Measurements from ENCODE around the gene SERTAD2. TPM values are rescaled to one million over a fixed set of nuclear protein-coding genes. Genes with fewer than 3 reads are reported as not detected.

The SERTAD2 gene
- polyA plus RNA-seq, 6 donors from 2014 or later, result 7.9 to 21.8 (median 13.2) TPM

DNA sequence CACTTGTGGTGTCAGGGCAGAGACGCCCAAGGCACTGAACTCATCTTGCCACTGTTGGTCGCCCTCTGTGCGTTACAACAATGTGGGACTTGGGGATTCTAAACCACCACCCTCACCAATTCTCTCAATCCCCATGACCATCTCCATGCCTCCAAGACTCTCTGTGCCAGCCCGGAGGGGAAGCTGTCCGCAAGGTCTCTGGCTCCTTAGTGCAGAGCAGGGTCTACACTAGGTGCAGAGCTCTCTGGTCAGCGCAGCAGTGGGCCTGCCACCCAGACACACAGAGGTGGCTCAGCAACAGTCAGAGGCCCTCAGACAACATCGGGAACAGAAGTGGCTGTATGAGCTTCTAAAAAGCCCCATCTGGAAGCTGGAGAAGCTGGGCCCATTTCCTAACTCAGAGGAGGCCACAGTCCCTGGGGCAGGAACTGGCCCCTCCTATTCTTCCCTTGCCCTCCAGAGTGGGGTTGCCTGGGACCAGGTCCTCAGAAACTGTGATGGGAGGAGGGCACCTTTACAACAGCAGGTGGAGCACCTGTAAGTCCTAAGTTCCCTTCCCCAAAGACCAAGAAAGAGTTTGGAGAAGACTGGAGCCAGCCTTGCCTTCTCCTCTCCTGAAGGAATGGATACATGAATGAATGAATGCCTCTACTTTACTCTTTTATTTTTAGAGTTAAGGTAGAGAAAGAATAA is 37.7 kb downstream of the SERTAD2 start:
- ATAC-seq (ENCODE audit: low read depth in 2 of 2) (no peak), DNase-seq (no peak)
- H3K27me3 Mint-ChIP-seq, result no peaks in the 10 kb centered on the region
- peak overlapping the region in 2 of 6 donors; percentile 51 to 52 for H3K27ac Mint-ChIP-seq
- no peak overlapping the region for H3K4me3 Mint-ChIP-seq
- no peaks in the 10 kb centered on the region for H3K36me3 Mint-ChIP-seq
- no peaks in the 10 kb centered on the region for H3K9me3 Mint-ChIP-seq
- H3K4me1 Mint-ChIP-seq, result peaks cover 11 to 25% (median 14%) of the 10 kb centered on the region in 3 donors

DNA sequence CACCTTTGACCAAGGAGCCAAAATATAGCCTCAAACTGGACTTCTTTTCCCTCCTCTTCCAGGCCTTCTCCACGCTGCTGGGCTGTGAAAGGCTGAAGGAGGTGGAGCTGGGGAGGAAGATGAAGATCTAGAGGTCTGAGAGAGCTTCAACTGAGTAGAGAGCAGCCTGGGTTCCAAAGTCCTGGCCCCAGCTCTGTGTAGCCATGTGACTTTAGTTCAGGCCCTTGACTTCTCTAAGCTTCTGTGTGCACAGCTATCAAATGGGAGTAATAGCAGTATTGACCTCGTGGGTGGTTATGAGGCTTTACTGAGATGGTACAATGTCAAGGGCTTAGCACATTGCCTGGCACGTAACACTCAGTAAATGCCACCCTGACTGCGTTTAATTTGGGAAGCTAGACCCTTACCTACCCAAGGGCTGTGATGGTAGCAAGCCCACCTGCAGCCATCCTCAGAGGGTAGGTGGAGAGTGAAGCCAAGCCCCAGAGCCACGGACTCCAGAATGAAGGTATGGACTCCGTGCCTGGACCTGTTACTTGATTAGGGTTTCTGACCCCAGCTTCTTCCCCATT is 38.4 kb downstream of the SERTAD2 start:
- Mint-ChIP-seq H3K27me3 (no peaks in the 10 kb centered on the region), H3K27ac (peak overlapping the region in 1 of 6 donors; percentile 64), H3K9me3 (no peaks in the 10 kb centered on the region), H3K4me3 (no peak overlapping the region), H3K36me3 (no peaks in the 10 kb centered on the region), H3K4me1 (peaks cover 11 to 25% (median 14%) of the 10 kb centered on the region in 3 donors)
- DNase-seq (no peak), ATAC-seq (ENCODE audit: low read depth in 2 of 2) (no peak)

DNA sequence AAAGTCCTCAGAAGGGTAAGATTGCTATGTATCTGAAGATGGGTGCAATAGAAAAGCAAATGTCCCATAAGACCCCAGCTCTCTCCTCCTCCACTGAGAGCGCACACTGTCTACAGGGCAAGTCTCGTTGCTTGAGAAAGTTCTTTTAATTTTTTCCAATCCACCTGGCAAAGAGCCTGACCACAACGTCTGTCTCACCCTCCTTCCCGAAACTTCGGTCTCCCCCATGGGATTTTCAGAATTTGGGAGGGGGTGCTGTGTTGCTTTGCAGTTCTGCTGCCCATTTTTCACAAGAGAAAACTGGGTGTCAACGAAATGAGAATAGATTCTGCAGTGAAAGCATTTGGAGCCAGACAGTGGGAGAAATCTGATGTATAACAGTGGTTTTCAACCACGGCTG is 40.4 kb downstream of the SERTAD2 start:
- H3K27ac Mint-ChIP-seq, result no peak overlapping the region
- ATAC-seq (ENCODE audit: low read depth in 2 of 2), result no peak
- peaks cover 11 to 31% (median 19%) of the 10 kb centered on the region in 3 donors for H3K4me1 Mint-ChIP-seq
- DNase-seq, result no peak
- no peaks in the 10 kb centered on the region for H3K27me3 Mint-ChIP-seq
- no peaks in the 10 kb centered on the region for H3K36me3 Mint-ChIP-seq
- no peak overlapping the region for H3K4me3 Mint-ChIP-seq
- no peaks in the 10 kb centered on the region for H3K9me3 Mint-ChIP-seq

DNA sequence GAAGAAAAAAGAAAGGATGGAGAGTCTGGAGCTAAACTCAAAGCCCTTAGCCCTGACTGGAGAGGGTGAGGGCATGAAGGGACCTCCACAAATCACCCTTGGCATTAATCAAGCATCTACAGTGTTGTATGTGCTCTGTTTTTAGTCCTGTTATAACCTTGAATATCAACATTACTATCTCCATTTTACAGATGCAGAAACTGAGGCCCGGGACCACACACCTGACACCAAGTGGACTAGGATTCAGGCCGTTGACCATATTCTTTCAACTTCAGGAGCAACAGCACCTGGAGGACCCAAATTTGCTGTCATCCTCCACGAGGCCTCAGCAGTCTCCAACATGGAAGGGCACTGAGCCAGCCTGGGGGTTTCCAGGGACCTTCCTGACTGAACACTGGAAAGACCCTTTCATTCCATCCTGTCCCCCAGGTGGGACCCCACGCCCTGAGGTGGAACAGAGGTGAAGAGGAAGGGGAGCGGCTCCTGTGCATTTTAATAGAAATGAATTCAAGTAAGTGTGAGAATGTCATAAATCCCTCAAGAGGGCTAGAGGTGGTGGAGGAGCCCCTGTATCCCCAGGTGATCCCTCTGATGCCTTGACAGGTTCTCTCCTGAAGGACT is 41.0 kb downstream of the SERTAD2 start:
- Mint-ChIP-seq H3K27me3 (no peaks in the 10 kb centered on the region), H3K9me3 (no peaks in the 10 kb centered on the region), H3K36me3 (no peaks in the 10 kb centered on the region), H3K27ac (no peak overlapping the region), H3K4me1 (peaks cover 10 to 26% (median 19%) of the 10 kb centered on the region in 3 donors), H3K4me3 (peak overlapping the region in 1 of 8 donors; percentile 24)
- DNase-seq (no peak), ATAC-seq (ENCODE audit: low read depth in 2 of 2) (no peak)

DNA sequence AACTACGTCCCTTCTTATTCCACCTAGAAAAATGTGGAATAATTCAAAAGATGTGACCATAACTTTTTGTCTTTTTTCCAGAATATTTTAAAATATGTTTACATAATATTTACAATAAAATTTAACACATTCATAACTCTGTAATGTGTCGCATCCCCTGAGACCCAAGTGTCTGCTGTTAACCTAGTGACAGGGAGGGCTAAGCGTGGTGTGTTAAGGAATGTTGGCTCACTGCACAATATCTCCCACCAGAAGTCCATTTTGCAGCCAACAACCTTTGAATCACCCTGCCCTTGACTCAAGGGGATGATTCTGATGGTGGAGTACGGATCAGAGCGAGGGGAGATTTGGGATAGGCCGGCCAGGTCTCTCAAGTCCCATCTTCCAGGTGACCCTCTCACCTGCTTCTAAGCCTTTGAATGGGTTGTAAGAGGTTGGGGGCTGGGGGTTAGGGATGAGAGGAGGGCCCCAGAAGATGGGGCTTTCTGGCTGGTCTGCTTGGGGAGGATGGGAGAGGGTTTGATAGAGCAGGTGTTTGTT is 43.3 kb downstream of the SERTAD2 start:
- DNase-seq (no peak), ATAC-seq (ENCODE audit: low read depth in 2 of 2) (no peak)
- H3K36me3 Mint-ChIP-seq, result no peaks in the 10 kb centered on the region
- H3K27me3 Mint-ChIP-seq, result no peaks in the 10 kb centered on the region
- peak overlapping the region; percentile 42 to 90 (median 83) for H3K4me3 Mint-ChIP-seq
- H3K27ac Mint-ChIP-seq, result peak overlapping the region in 1 of 6 donors; percentile 13
- no peaks in the 10 kb centered on the region for H3K9me3 Mint-ChIP-seq
- H3K4me1 Mint-ChIP-seq, result peaks cover 18 to 30% (median 20%) of the 10 kb centered on the region in 3 donors

DNA sequence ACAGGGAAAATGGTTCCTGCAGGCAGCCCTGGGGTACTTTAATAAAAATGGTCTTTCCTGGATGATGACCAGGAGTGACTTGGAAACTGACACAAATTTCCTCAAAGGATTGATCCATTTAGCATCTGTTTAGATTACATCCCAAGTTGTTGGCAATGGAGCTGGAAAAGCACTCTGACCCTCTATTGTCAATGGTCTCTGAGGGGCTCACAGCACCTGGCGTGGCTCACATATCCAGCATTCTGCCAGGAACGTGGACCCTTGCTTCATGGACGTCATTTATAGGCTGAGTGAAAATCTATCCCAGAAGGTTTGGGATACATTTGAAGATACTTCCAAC is 43.8 kb downstream of the SERTAD2 start:
- Mint-ChIP-seq H3K27ac (peak overlapping the region in 4 of 6 donors; percentile 42 to 92 (median 86)), H3K9me3 (no peaks in the 10 kb centered on the region), H3K4me1 (peaks cover 18 to 30% (median 20%) of the 10 kb centered on the region in 3 donors), H3K27me3 (no peaks in the 10 kb centered on the region), H3K4me3 (peak overlapping the region; percentile 76 to 93 (median 86)), H3K36me3 (no peaks in the 10 kb centered on the region)
- no peak for DNase-seq
- ATAC-seq (ENCODE audit: low read depth in 2 of 2), result no peak

DNA sequence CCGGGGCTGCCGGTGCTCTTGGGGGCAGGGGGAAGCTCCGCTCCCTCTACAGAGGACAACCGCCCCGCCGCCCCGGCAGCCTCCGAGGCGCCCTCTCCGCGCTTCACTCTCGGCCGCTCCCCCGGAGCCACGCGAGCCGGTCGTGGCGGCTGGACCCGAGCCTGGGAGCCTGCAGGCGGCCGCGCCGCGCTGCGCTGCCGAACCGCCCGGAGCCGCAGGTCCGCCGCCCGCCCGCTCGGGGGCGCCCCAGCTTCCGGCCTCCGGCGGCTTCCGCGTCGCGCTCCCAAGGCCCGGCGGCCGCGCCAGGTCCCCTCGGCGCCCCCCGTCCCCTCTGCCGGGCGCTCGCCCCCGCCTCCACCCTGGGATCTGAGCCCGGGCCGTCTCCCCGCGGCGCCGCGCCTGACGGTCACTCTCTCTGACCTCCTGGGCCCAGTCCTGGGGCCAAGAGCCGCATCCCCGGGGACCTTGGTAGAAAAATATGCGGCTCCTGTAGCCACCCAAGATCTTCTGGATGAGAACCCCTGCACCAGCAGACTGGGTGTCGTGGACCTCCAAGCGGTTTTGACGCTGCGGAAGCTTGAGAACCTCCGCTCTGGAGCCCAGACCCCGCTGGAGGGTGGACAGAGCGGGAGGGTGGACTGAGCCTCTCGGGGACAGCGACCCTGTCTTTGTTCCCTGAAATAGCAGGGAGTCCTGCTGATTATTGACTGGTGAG is 44.3 kb downstream of the SERTAD2 start:
- Mint-ChIP-seq H3K36me3 (no peaks in the 10 kb centered on the region), H3K4me3 (peak overlapping the region; percentile 76 to 93 (median 86)), H3K9me3 (peaks cover 0 to 2% (median 0%) of the 10 kb centered on the region in 7 donors), H3K27ac (peak overlapping the region; percentile 27 to 92 (median 86)), H3K27me3 (peaks cover 0 to under 1% (median 0%) of the 10 kb centered on the region in 3 donors), H3K4me1 (peaks cover 18 to 30% (median 20%) of the 10 kb centered on the region in 3 donors)
- DNase-seq (peak; percentile 78), ATAC-seq (ENCODE audit: low read depth in 2 of 2) (peak; percentile 67 to 72)

DNA sequence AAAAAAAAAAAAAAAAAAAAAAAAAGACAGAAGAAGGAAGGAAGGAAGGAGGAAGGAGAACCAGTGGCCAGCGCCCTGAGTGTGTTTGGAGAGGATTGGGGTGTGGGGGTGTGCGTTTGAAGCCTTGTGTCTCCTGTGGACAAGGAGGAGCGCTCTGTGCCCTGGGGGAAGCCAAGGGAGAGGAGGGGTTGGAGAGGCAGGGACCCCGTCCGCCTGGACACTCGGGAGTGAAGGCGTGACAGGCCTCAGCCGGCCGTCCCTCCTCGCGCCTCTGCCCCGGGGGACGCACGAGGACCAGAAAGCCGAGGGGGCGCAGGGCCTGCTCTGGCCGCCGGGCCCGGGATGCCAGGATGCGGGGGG is 44.9 kb downstream of the SERTAD2 start:
- Mint-ChIP-seq H3K27me3 (peaks cover 0 to 6% (median 0%) of the 10 kb centered on the region in 3 donors), H3K4me3 (peak overlapping the region; percentile 78 to 92 (median 84)), H3K4me1 (peaks cover 18 to 30% (median 20%) of the 10 kb centered on the region in 3 donors), H3K36me3 (no peaks in the 10 kb centered on the region), H3K27ac (peak overlapping the region; percentile 58 to 93 (median 78)), H3K9me3 (peaks cover 0 to 6% (median 0%) of the 10 kb centered on the region in 7 donors)
- ATAC-seq (ENCODE audit: low read depth in 2 of 2) (peak; percentile 3 to 6), DNase-seq (no peak)

DNA sequence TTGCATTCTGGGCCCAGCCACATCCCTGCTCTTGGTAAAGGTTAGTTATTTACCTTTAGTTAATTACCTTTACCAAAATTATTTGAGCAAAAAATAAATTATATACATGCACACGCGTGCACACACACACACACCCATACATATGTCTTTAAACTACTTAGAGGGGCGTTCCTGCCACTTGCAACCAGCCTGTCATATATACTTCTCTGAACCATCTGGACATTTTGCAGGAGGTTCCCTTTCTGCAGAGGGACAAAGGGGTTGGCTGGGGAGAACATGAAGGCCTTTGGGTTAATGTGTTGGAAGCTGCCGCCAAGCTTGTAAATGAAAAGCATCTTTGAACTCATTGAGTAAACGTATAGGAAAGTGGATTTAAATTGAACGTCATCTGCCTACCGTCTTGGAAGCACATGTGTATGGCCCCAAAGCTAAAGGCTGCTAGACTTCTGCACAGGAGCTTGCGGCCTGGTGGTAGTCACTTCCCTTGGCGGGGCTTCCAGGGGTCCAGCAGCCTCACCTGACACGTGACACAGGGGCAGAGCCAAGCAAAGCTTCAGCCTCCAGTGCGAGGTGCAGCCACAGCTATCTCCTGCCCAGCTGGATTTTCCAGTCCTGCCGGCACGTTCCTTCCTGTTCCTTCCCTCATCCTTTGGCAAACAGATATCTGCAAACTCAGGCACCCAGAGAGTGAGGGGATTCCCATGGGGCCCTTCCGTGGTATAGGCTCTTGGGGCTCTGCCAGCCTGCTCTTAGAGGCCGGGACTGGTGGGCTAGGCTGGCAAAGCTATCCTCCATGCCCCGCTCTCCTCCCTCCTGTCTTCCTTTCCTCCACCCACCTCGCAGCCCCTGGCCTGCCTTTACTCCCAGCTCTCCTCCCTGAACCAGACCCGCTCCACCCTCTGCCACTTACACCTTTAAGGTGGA is 46.1 kb downstream of the SERTAD2 start:
- no peak for DNase-seq
- no peak for ATAC-seq (ENCODE audit: low read depth in 2 of 2)

DNA sequence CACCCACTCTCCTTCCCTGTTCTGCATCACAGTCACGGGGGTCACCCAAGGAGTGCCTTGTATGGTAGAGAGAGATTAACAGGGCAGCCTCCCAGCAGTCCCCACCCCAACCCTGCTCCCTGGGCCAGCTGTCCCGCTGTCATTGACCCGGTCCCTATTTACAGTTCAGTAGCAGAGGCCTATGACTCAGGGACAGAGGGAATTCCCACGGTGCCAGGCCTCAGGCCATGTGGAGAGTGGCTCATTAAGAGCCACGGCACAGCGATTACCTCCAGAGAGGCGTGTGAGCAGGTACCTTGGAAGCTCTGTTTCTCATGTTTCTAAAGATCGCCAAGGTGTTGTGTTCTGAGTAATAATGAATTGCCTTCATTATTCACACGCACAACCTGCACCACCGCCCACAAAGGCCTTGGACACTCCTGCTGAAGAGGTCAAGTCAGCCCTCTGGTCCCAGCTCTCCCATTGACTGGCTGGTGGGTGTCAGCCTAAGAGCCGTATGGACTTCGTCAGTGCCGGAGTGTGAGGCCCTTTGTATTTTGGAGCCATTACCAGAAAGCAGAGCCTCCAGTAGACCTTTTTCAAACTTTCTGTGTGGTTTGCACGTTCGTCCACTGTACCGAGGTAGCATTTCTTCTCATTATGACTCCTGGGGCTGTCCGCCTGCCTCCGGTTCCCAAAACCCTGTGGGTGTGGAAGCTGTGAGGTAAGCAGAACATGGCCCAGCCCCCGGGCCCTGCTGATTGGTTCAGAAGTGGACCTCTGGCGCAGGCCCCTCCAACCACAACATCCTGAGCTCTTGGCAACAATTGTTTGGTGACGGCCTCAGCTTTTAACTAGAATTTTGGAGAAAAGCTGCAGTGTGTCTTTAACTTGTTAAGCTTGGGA is 47.0 kb downstream of the SERTAD2 start:
- Mint-ChIP-seq H3K36me3 (no peaks in the 10 kb centered on the region), H3K9me3 (peaks cover 0 to 6% (median 0%) of the 10 kb centered on the region in 7 donors), H3K27ac (peak overlapping the region; percentile 66 to 90 (median 78)), H3K27me3 (peaks cover 0 to 6% (median 0%) of the 10 kb centered on the region in 3 donors), H3K4me1 (peaks cover 18 to 30% (median 20%) of the 10 kb centered on the region in 3 donors), H3K4me3 (peak overlapping the region; percentile 63 to 84 (median 75))
- DNase-seq (peak; percentile 87), ATAC-seq (ENCODE audit: low read depth in 2 of 2) (peak; percentile 90 to 93)

More for the DNA sequence above, 46.1 kb downstream of the SERTAD2 start:
- H3K4me3 Mint-ChIP-seq, result peak overlapping the region in 7 of 8 donors; percentile 78 to 85 (median 83)
- H3K36me3 Mint-ChIP-seq, result no peaks in the 10 kb centered on the region
- peaks cover 18 to 30% (median 20%) of the 10 kb centered on the region in 3 donors for H3K4me1 Mint-ChIP-seq
- H3K9me3 Mint-ChIP-seq, result peaks cover 0 to 6% (median 0%) of the 10 kb centered on the region in 7 donors
- H3K27me3 Mint-ChIP-seq, result peaks cover 0 to 6% (median 0%) of the 10 kb centered on the region in 3 donors
- H3K27ac Mint-ChIP-seq, result peak overlapping the region; percentile 47 to 90 (median 76)

DNA sequence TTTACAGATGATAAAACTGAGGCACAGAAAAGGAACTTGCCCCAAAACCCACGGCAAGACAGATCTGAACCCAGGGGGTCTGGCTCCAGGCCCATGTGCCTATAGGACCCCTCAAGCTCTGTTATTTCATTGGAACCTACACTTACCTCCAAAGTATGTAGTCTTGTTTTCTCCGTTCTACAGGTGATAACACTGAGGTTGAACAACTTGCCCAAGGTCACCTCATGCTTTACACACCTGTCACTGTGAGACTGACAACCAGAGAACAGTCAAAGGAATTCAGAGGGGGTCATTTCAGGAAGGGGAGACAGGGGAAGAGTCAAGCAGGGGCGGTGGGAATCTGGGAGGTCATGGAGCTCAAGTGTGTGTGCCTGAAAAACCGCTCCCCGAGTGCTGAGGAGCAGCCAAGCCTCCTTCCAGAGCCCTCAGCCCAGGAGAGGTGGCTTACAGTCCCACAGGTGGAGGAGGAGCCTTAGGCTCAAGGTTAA is 47.7 kb downstream of the SERTAD2 start:
- no peak for DNase-seq
- Mint-ChIP-seq H3K27me3 (peaks cover 0 to 6% (median 0%) of the 10 kb centered on the region in 3 donors), H3K4me1 (peaks cover 18 to 30% (median 20%) of the 10 kb centered on the region in 3 donors), H3K36me3 (no peaks in the 10 kb centered on the region), H3K27ac (peak overlapping the region in 2 of 6 donors; percentile 73 to 90), H3K4me3 (peak overlapping the region in 4 of 8 donors; percentile 27 to 84 (median 63)), H3K9me3 (peaks cover 0 to 6% (median 0%) of the 10 kb centered on the region in 7 donors)
- ATAC-seq (ENCODE audit: low read depth in 2 of 2), result no peak

All from naive B cell (primary cell).